Activated naive CD4-positive, alpha-beta T cell treated with anti-CD3 and anti-CD28 coated beads, Interleukin-2, amount 50 U/mL, for 72 hours (primary cell): Measurements from ENCODE around the gene ADAMTSL1. TPM values are rescaled to one million over a fixed set of nuclear protein-coding genes. Genes with fewer than 3 reads are reported as not detected.

Experiments
- ATAC-seq, 2 donors: fragments of 150-1000 bp; cut with Tn5 transposase; 2 replicates each; pipeline ENCODE4 v1.10.0; 2021; ENCODE audit warnings: mild to moderate bottlenecking in 2 of 2, moderate library complexity in 2 of 2
- DNase-seq, 2 donors: peaks; one replicate each; pipeline ENCODE4 v3.0.0; 2021 to 2022; ENCODE audit warnings: low spot score in 2 of 2
- H3K27ac Mint-ChIP-seq, 2 donors: one replicate each; pipeline ENCODE4 v1.8.0; 2022; ENCODE audit warnings: mild to moderate bottlenecking in 2 of 2, mixed read lengths in 2 of 2
- H3K36me3 Mint-ChIP-seq, 2 donors: one replicate each; pipeline ENCODE4 v1.8.0; 2022; ENCODE audit warnings: mixed read lengths in 2 of 2
- H3K9me3 Mint-ChIP-seq, 2 donors: one replicate each; pipeline ENCODE4 v1.8.0; 2022; ENCODE audit warnings: mixed read lengths in 2 of 2
- total RNA-seq, 2 donors: library from RNA; stranded (reverse); gene quantifications; one replicate each; pipeline ENCODE4 v1.2.3, GENCODE V29; 2022

The ADAMTSL1 gene
- total RNA-seq, 2 donors from 2014 or later, result not detected

GRCh38 chr9:18905028-18905882 lies 431.3 kb downstream of the ADAMTSL1 start:
- H3K9me3 Mint-ChIP-seq, result peaks cover 7 to 12% of the 10 kb centered on the region in 2 donors
- ATAC-seq, result no peak
- DNase-seq, result no peak
- no peak overlapping the region for H3K27ac Mint-ChIP-seq
- H3K36me3 Mint-ChIP-seq, result no peaks in the 10 kb centered on the region

GRCh38 chr9:18905883-18906629 lies 432.1 kb downstream of the ADAMTSL1 start:
- no peaks in the 10 kb centered on the region for H3K36me3 Mint-ChIP-seq
- no peak for DNase-seq
- H3K9me3 Mint-ChIP-seq, result peaks cover 7 to 9% of the 10 kb centered on the region in 2 donors
- peak overlapping the region in 1 of 2 donors; percentile 31 for H3K27ac Mint-ChIP-seq
- no peak for ATAC-seq

GRCh38 chr9:18906656-18907395 lies 432.9 kb downstream of the ADAMTSL1 start:
- Mint-ChIP-seq H3K36me3 (no peaks in the 10 kb centered on the region), H3K27ac (peak overlapping the region in 1 of 2 donors; percentile 31), H3K9me3 (peaks cover 7 to 8% of the 10 kb centered on the region in 2 donors)
- DNase-seq (no peak), ATAC-seq (peak in 1 of 2 donors; percentile 26)

- Mint-ChIP-seq H3K27ac (no peak overlapping the region), H3K9me3 (no peaks in the 10 kb centered on the region), H3K36me3 (no peaks in the 10 kb centered on the region)
- ATAC-seq (no peak), DNase-seq (no peak)
Measured at GRCh38 chr9:18907927-18908625, 434.1 kb downstream of the ADAMTSL1 start.

- DNase-seq (no peak), ATAC-seq (no peak)
- Mint-ChIP-seq H3K27ac (no peak overlapping the region), H3K9me3 (no peaks in the 10 kb centered on the region), H3K36me3 (no peaks in the 10 kb centered on the region)
Measured at GRCh38 chr9:18909140-18910018, 435.4 kb downstream of the ADAMTSL1 start.

- H3K36me3 Mint-ChIP-seq, result no peaks in the 10 kb centered on the region
- H3K27ac Mint-ChIP-seq, result no peak overlapping the region
- no peak for DNase-seq
- H3K9me3 Mint-ChIP-seq, result no peaks in the 10 kb centered on the region
- no peak for ATAC-seq
Measured at GRCh38 chr9:18910435-18910834, 436.5 kb downstream of the ADAMTSL1 start.

GRCh38 chr9:18910916-18911315 lies 437.0 kb downstream of the ADAMTSL1 start:
- ATAC-seq, result no peak
- H3K9me3 Mint-ChIP-seq, result no peaks in the 10 kb centered on the region
- no peak for DNase-seq
- H3K36me3 Mint-ChIP-seq, result no peaks in the 10 kb centered on the region
- H3K27ac Mint-ChIP-seq, result no peak overlapping the region

GRCh38 chr9:18911714-18912342 lies 437.9 kb downstream of the ADAMTSL1 start:
- Mint-ChIP-seq H3K9me3 (no peaks in the 10 kb centered on the region), H3K27ac (no peak overlapping the region), H3K36me3 (no peaks in the 10 kb centered on the region)
- ATAC-seq, result no peak
- DNase-seq, result no peak

GRCh38 chr9:18920141-18921084 lies 446.5 kb downstream of the ADAMTSL1 start:
- no peak overlapping the region for H3K27ac Mint-ChIP-seq
- no peaks in the 10 kb centered on the region for H3K9me3 Mint-ChIP-seq
- ATAC-seq, result no peak
- H3K36me3 Mint-ChIP-seq, result no peaks in the 10 kb centered on the region
- no peak for DNase-seq

GRCh38 chr9:18921366-18922075 lies 447.6 kb downstream of the ADAMTSL1 start:
- Mint-ChIP-seq H3K9me3 (no peaks in the 10 kb centered on the region), H3K27ac (no peak overlapping the region), H3K36me3 (no peaks in the 10 kb centered on the region)
- no peak for DNase-seq
- no peak for ATAC-seq

- no peaks in the 10 kb centered on the region for H3K36me3 Mint-ChIP-seq
- no peak for DNase-seq
- H3K9me3 Mint-ChIP-seq, result no peaks in the 10 kb centered on the region
- no peak overlapping the region for H3K27ac Mint-ChIP-seq
- ATAC-seq, result no peak
Measured at GRCh38 chr9:18922161-18922885, 448.4 kb downstream of the ADAMTSL1 start.

GRCh38 chr9:18923167-18923566 lies 449.2 kb downstream of the ADAMTSL1 start:
- H3K27ac Mint-ChIP-seq, result no peak overlapping the region
- no peaks in the 10 kb centered on the region for H3K9me3 Mint-ChIP-seq
- ATAC-seq, result no peak
- DNase-seq, result no peak
- no peaks in the 10 kb centered on the region for H3K36me3 Mint-ChIP-seq

GRCh38 chr9:18923671-18924430 lies 449.9 kb downstream of the ADAMTSL1 start:
- H3K9me3 Mint-ChIP-seq, result no peaks in the 10 kb centered on the region
- no peak for DNase-seq
- no peaks in the 10 kb centered on the region for H3K36me3 Mint-ChIP-seq
- no peak for ATAC-seq
- no peak overlapping the region for H3K27ac Mint-ChIP-seq
